Kidney capillary endothelial cell (primary cell): ENCODE measurements around the gene MAP4.
A peak's percentile ranks its signal among the peaks of the same experiment; 100 is the strongest.
"Not testable (repeated sequence)": the region's sequence is repeated elsewhere in the genome, so short reads cannot be mapped to it uniquely, and the experiment has no call there.

ENCODE experiments used
- DNase-seq: peaks from one replicate; pipeline ENCODE4 v3.0.0-alpha.2; 2018; ENCODE audit warnings: low spot score

Gene MAP4

GRCh38 chr3:47896736-47897135, 119.5 kb downstream of the MAP4 start:
- DNase-seq: no peak

DNA sequence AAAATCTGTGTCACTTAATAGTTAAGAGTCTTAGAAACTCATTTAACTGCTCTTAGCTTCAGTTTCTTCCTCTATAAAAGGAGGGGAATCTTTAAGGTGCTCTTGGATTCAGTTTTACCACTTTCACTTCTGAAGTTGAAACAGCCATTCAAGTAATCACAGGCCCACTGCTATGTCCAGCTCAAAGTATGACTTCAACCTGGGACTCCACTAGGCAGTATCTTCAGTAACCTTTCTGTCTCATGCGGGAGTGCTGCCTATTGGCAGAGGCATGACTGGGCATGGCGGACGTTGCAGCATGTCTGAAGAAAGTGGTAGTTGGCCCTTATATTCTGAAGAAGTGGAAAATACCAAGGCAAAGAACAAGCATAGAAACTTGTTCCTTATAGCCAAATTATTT, 121.0 kb downstream of the MAP4 start:
- DNase-seq: no peak

DNA sequence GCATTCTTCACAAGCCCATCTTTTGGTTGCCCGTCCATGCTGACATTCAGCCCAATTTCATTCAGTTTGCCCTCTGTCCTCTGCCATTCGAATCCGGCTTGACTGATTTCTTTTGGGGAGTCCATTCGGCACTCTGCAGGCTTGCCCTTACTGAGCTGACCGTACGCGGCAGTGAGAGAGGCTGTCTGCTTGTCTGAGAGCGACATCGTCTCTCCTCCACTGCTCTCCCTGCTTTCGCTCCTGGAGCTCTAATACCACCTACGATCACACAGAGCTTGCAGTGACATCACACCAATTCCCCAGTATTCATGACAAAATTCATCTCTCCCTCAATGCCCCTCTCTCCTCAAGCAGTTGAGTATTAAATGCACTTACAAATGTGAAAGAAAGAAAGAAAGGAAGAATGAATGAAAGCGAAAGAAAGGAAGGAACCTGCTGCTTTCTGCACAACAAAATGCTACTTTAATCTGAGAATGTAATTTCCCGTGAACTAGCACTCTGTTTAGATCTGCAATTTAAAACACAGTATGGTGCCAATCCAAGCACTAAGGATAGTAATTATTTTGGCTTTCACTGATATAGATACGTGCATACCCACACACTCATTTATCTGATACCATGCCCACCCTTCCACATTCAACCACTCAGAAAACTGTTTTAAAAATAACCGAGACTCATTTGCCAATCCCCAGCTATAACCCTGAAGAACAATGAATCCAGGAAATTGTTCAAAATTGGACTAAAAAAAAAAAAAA, 123.8 kb downstream of the MAP4 start:
- no peak for DNase-seq

DNA sequence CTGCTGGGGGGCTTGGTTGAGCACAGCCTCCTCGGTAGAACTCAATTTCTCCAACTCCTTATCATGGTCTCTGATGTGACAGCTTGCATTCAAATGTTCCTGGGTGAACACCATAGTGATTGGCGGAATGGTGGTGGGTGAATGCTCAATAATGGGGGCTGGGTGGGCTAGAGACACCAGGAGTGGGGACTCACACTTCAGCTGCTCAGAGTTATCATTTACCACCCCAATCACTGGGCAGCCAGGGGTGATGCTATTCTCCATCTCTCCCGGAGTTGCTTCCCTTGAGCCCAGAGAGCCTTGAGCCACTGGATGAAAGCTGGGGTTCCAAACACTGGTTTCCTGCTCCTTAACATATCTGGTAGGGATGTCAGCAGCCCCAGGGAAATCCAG, 124.6 kb downstream of the MAP4 start:
- DNase-seq: no peak

DNA sequence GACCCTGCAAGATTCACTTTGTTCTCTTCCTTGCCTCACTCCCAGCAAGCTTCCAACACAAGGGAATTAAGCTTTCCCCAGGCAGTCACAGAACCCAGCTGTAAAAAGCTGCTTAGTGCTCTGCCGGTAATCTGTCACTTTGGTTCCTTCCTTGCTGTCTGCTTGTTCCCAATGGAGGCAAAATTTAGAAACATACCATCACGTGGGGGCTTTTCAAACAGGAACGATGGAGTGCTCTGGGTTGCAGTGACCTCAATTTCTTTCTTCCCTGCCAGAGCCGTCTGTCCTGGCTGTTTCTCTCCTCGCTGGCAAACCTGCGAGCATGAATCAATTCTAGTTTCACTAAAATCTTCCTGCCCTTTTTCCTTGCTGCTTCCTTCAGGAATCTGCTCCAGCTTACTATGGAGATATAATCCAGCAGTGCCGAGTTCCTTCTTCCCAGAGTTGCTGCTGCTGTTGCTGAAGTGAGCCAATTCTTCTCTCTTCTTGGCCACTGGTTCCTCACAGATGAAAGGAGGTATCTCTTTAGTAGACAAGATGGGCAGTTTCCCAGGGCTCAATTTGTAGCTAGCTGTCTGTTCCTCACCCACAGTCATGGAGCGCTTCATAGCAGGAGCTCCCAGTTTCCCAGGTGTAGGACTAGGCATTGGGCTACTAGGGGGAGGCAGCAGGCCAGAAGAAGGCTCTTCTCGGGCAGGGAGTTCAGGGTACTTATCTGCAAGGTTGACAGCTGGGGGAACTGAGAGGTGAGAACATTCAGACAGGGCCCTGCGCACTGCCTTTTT, 125.2 kb downstream of the MAP4 start:
- no peak for DNase-seq

- no peak for DNase-seq
Observed at GRCh38 chr3:47890126-47890827, 125.9 kb downstream of the MAP4 start.

- DNase-seq: peak; percentile 85
Observed at GRCh38 chr3:47888986-47889757, 127.0 kb downstream of the MAP4 start.

DNA sequence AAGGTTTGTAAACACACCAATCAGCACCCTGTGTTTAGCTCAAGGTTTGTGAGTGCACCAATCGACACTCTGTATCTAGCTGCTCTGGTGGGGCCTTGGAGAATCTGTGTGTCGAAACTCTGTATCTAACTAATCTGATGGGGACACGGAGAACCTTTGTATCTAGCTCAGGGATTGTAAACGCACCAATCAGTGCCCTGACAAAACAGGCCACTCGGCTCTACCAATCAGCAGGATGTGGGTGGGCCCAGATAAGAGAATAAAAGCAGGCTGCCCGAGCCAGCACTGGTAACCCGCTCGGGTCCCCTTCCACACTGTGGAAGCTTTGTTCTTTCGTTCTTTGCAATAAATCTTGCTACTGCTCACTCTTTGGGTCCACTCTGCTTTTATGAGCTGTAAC, 128.2 kb downstream of the MAP4 start:
- DNase-seq: not testable (repeated sequence)

- no peak for DNase-seq
Observed at GRCh38 chr3:47885168-47885567, 131.0 kb downstream of the MAP4 start.

DNA sequence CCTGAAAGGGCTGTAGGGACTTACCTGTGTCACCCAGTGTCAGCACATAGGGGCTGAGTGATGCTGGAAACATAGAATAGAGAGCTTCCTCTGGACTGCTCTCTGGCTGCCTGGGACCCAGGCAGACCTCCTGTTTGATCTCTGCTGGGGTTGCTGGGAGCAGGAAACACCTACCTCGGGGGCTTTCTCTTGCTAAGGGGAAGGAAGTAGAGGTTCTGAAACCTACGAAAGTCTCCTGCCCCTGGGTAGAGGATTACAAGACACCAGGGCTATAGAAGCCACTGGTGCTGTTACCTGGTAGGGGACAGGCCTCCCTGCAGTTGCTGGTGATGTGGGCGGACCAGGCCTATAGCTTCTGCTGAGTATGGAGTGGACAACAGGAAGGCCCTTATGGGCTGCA, 131.6 kb downstream of the MAP4 start:
- no peak for DNase-seq

DNA sequence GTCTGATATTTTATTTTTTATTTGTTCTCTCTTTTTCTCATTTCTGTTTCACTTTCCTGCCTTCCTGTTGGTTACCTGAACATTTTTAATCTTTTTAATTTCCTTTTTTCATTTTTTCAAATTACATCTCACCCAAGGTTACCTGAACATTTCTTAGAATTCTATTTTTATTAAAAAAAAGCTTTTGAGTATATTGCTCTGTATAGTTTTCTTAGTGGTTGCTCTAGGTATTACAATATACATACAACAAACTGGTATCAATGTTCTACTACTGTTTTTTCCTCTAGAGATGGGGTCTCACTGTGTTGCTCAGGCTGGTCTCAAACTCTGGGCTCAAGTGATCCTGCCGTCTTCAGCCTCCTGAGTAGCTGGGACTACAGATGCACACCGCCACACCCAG, 133.9 kb downstream of the MAP4 start:
- DNase-seq: no peak

DNA sequence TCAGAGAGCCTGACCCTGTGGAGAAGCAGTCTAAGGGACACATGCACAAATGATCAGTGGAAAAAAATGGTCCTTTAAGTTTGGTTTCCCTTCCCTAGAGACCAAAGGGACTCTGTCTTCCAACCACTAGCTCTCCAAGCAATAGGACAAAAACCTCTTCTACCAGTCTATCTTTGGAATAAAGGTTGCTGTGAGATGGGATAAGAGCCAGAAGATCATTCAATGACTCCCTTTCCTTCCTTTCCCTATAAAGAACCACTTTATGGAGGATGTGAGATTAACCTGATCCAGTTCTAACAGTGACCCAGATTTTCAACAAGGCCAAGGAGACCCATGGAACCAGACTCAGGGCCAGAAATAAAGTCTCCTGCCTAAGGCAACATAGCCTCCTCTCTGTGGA, 138.5 kb downstream of the MAP4 start:
- DNase-seq: no peak

DNA sequence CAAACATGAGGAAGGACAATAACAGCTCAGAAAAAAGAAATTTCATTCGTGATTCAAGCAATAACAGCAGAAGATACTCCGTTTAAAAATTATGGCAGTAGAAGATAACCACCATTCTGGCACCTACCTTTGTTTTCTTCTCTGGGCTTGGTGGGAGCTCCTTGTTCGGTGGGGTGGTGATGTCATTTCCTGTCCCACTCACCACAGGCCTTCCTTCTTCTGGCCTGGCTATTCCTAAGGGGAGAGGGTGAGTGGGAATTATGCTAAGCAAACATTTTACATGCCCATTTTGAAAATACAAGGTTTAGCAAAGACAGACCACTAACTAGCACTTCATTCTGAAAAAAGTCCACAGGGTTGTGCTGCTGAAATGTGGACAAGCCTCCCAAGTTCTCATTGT, 138.9 kb downstream of the MAP4 start:
- peak; percentile 46 for DNase-seq

- DNase-seq: no peak
Observed at GRCh38 chr3:47874913-47875312, 141.3 kb downstream of the MAP4 start.

GRCh38 chr3:47874438-47874837, 141.8 kb downstream of the MAP4 start:
- no peak for DNase-seq

DNA sequence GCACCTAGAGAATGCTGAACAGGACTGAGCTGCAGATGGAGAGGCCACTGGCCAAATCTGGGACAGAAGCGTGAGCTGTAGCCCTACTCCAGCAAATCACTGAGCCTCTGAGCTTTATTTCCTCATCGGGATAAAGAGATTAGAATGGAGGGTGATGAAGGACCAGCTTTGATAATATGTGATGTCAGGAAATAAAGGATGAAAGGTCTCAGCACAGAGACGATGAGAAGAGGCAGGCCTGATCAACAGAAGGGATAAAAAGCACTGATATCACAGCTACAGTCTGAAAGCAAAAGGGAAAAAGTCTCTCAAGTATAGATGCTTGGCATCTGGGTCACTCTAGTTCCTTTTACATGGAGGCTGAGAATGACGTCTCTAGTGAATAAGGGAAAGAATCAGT, 143.3 kb downstream of the MAP4 start:
- DNase-seq: no peak

DNA sequence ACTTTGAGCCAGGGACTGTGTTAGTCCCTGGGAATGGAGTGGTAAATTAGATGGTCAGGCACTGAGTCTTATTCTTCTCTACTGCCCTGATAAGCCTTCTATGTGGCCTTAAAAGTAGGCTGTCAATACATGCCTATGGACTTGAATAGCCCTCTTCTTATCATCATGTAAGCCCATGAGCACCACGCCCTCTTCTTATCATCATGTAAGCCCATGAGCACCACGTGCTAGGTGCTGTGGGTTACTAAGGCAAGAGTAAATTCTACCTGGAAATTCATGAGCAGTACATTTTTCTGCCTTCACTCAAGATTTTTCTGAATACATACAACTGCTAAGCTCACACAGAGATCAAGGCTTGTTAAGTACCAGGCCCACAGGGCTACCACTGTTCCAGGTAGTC, 144.8 kb downstream of the MAP4 start:
- no peak for DNase-seq

GRCh38 chr3:47870702-47871260, 145.4 kb downstream of the MAP4 start:
- DNase-seq: no peak

GRCh38 chr3:47870156-47870555, 146.1 kb downstream of the MAP4 start:
- no peak for DNase-seq

DNA sequence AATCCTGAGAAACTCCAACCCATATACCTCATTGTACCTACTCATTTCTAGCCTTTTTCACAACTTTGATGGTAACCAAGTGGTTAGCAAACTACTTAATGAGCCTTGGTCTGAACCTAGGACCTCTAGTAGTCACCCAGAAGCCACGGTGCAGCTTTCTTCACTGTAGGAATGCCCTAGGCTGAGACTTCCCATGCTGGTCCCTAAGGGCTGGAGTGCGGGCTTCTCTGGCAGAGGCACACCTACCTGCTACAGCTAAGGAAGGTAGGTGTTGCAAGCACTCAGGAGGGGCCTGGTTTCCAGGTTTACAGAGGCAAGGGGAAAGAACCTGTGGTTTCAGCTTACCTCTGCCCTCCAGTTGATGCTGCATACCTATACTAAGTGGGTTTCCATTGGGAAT, 147.9 kb downstream of the MAP4 start:
- DNase-seq: no peak

DNA sequence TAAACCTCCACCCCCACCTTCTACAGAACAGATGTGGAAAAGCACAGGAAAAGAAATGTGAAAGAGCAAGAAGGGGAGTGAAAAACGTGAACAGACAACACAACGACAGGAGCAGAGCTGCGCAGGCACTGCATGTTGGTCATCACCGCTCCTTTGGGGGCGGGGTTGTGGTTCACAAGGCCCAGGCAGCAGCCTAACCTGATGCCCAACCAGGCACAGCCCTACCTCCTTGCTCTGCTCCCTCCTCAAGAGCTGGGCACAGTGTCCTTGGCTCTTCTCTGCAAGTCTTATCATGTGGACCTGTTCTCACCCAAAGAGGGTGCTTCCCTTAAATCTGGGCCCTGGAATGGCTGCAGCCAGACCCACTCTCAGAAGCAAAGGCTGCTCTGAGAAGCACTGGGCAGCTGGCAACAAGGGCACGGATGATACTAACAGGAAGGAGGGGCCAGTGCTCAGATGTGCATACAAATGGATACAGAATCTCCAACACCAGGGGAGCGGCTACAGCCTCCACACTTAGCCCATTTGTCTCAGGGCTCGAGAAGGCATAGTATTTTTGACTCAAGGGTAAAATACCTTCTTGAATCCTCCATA, 148.7 kb downstream of the MAP4 start:
- DNase-seq: no peak

- no peak for DNase-seq
Observed at GRCh38 chr3:47865192-47865591, 151.0 kb downstream of the MAP4 start.
